SU-DHL-6 (cell line): ENCODE results near the gene SATB2.

Source experiments
- EZH2phosphoT487 ChIP-seq: fragments of 200-600 bp; sonication (generic), shearing (Covaris generic); conservative IDR thresholded peaks from 2 replicates; pipeline ENCODE4 v1.6.1; 2018; ENCODE audit warnings: mild to moderate bottlenecking, antibody characterized with exemption, low read length, moderate library complexity, mixed read lengths
- TF ChIP-seq, protein P1 (sequence below): fragments of 200-600 bp; sonication (generic); IDR thresholded peaks from one replicate; pipeline ENCODE4 v1.5.1; 2017; ENCODE audit warnings: antibody characterized with exemption, mild to moderate bottlenecking, low read length, moderate library complexity; ENCODE audit not compliant: insufficient read depth, poor library complexity, severe bottlenecking

DNA sequence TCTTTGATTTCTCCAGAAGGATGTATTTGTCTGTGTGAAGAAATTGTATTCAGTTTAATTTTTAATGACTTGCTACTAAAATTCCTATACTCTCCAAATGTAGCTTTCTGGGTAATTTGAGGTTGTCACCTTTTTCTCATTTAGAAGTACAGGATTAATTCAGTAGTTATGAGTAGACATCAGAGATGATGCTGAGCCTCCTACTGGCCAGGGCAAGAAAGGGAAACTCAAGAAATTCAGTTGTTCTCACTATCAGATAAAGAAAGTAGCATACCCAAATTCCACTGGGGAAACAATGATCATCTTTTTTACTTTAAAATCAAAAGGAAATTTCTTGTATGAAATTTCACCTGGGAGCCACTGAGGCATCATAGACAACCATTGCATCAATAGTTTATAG lies 199.4 kb downstream of the SATB2 start:
- TF ChIP-seq EZH2phosphoT487 = no peak
- TF ChIP-seq, protein P1, sequence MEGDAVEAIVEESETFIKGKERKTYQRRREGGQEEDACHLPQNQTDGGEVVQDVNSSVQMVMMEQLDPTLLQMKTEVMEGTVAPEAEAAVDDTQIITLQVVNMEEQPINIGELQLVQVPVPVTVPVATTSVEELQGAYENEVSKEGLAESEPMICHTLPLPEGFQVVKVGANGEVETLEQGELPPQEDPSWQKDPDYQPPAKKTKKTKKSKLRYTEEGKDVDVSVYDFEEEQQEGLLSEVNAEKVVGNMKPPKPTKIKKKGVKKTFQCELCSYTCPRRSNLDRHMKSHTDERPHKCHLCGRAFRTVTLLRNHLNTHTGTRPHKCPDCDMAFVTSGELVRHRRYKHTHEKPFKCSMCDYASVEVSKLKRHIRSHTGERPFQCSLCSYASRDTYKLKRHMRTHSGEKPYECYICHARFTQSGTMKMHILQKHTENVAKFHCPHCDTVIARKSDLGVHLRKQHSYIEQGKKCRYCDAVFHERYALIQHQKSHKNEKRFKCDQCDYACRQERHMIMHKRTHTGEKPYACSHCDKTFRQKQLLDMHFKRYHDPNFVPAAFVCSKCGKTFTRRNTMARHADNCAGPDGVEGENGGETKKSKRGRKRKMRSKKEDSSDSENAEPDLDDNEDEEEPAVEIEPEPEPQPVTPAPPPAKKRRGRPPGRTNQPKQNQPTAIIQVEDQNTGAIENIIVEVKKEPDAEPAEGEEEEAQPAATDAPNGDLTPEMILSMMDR = no peak
